Spleen (tissue), 7 donors: Measurements from ENCODE around the gene CNTNAP2.

Experiments
- CTCF ChIP-seq, 11 experiments: fragments of 200-600 bp in 7 of 11; fragments of 450-650 bp in 4 of 11; sonication (generic) in 4 of 11; IDR thresholded peaks in 8 of 11; conservative IDR thresholded peaks in 3 of 11; 1 replicate in 7 of 11; 2 replicates in 4 of 11; pipeline versions ENCODE4 v1.4.0 to v1.8.0; 2016 to 2021; ENCODE audit warnings: antibody characterized with exemption in 11 of 11, inconsistent platforms in 4 of 11, mild to moderate bottlenecking in 1 of 11
- POLR2A ChIP-seq, 3 donors: fragments of 450-650 bp; IDR thresholded peaks; one replicate each; pipeline ENCODE4 v1.5.1; 2017; ENCODE audit warnings: antibody characterized with exemption in 3 of 3, mild to moderate bottlenecking in 1 of 3
- donor health status: DM: no; HTN: no; CAD: no; lungs with moderate emphysema.
- donor health status: DM: no; HTN: no; CAD: no.
- donor health status: DM: no; HTN: no; CAD: no.

- TF ChIP-seq CTCF (IDR thresholded peaks at IDR 0.05 in 8 of 11, conservative IDR thresholded peaks at IDR 0.05 in 3 of 11) (no peak), POLR2A (IDR thresholded peaks at IDR 0.05) (no peak)
These were observed 877.2 kb downstream of the CNTNAP2 start for GRCh38 chr7:146993764-146994163.
